Measurements from ENCODE around the gene GJD2.

GJD2 gene

DNA sequence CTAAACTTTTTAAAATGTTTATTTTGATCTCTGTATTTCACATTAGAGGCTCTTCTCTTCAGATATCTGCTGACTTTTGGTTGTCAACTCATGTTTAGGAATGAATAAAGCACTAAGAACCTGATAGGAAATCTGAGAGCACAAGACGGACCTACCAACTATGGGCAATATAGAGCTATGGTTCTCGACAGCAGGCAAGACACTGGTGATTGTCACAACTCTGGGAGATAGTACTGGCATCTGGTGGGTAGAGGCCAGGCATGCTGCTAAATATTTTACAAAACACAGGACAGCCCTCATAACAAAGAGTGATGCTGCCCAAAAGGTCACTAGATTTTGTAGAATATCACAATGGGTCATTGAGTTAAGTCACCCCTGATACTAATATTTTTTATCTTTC lies 17.5 kb upstream of the GJD2 start:
- no peak for DNase-seq

DNA sequence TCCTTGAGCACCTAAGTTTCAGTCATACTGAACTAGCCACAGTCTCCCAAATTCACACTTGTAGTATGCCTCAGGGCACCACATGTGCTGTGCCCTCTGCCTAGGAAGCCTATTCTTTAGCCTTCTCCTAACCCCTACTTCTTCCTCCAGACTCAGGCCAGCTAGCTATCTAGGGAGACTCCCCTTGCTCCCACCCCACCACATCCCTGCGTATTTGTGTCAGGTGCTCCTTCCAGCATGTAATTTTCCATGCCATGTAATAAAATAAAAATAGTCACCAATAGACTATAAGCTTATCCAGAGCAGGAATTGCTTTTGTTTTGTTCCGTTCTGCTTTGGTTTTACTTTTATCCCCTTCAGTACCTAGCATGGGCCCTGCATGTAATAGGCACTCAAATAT lies 14.9 kb upstream of the GJD2 start:
- DNase-seq: no peak

DNA sequence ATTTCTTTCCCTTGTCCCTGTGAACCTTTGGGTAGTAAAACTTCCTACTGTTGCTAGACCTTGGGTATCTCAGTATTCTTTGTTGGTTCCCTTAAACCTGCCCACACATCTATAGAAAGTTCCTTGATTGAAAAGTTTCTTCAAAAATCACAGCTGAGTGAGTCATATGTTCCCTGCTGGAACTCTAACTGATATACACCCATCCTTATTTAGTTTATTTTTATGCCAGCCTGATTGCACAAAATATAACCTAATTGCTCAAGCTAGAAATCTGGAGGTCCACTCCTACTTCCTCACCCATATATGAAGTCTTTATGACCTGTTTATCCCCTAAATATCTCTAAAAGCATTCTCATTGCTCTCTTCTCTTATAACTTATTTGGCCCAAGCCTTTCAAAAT lies 13.7 kb upstream of the GJD2 start:
- DNase-seq: no peak

DNA sequence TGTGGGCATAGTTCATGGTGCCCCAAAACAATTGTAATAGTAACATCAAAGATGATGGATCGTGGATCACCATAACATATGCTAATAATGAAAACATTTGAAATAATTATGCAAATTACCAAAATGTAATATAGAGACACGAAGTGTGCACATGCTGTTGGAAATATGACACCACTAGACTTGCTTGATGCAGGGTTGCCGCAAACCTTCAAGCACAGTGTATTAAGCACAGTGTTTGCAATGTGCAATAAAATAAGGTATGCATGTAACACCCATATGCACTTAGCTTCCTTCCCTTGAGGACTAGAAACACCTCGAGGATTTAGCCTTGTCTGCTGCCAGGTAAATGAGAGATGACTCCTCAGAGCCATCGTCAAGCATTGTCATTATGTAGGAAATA lies 10.9 kb upstream of the GJD2 start:
- DNase-seq: no peak

DNA sequence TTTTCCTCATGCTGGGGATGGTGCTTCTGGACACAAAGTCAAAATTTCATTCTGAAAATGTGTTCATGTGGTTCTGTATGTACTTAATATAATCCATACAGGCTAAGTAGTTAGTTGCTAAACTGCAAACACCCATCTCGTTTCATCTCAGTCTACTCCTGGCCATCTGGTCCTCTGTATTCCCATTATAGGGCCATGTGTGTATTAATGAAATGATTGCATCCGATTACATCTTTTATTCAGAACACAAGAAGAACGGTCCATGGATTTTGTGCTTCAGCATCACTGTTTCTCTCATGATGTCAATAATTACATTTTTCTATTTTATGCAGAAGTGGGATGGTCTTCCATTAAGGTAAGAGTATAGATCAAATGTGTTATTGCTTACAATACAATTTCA lies 6.1 kb upstream of the GJD2 start:
- DNase-seq: no peak

DNA sequence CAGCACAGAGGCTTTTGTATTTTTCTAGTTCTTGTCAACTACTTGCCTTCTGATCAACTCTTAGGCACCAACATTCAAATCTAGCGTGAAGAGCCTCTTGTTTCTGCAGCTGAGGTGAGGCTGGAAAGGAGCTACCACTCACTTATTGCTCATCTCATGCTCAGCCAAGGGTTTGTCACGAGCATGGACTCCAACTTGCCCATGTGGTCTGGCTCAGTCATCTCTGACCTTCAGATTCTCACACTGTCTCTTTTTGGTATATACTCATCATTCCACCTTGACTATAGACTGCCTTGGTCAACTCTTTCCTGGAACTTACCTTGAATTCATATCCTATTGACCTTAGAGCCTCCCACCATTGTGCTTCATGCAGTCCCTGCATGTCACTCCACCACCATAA lies 5.2 kb upstream of the GJD2 start:
- no peak for DNase-seq

DNA sequence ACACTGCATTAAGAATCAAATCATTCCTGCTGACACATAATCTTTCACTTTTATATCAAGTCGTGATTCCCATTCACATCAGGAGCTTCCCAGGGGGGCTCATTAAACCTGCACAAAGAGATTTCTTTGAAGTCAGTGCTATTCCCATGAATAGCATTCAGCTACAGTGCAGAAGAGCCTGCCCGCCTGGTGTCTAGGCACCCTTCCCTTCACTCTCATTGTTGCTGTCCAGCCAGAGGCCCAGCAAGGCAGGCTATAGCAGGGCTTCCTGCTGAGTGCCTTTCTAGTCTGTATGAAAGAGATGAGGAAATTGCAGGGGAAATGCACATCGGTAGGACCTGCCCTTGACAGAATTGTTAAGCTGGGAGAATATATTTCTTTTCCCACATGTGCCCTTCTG lies 4.5 kb upstream of the GJD2 start:
- DNase-seq: no peak

DNA sequence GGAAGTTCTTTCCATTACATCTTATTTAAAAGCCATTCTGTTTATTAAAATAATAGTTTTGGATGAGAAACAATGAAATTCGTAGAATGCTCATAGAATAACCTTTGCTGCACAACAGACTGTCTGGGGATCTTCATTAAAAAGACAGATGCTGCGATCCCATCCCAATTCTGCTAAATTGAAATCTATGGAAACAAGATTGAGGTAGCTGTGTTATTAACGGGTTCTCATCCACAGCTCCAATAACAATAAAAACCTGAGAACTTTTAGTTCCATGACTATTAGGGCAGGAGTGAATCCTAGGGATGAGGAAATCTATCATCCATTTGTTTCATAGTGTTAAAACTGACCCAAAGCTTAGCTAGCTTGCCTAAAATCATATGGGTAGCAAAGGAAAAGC lies 2.5 kb upstream of the GJD2 start:
- DNase-seq: no peak

DNA sequence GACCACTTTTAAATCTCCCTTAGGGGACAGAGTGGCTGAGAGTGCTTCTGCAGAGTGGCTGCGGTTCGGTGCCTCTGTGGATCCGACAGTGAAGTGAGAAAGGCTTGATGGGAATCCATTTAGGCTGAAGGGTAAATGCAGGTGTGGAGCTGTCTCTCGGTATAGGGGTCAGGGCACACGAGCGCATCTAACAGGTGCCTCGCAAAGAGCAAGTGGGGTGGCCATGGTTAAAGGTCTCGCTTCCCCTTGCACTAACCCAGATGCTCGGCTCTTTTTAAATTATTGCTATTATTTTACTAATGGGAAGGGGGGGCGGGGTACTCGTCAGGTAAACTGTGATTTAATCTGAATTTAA lies 598 bp upstream of the GJD2 start:
- no peak for DNase-seq

DNA sequence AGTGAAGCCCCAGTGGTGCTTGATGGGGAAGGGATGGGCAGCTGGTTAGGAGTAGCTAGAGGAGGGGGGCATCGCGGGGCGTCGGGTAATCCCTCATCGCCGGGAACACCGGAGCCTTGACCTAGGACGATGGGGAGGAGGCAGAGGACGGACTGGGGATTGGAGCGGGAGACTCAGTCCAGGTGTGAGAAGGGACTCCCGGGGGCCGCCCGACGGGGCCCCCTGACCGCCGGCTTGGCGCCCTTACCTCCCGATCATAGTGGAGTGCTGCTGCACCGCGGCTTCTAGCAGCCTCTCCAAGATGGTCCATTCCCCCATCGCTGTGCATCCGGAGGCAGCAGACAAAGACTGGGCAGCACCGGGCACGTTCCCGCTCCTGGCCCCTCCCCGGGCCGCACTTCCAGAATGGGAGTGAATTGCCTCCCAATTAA lies 612 bp downstream of the GJD2 start:
- no peak for DNase-seq

DNA sequence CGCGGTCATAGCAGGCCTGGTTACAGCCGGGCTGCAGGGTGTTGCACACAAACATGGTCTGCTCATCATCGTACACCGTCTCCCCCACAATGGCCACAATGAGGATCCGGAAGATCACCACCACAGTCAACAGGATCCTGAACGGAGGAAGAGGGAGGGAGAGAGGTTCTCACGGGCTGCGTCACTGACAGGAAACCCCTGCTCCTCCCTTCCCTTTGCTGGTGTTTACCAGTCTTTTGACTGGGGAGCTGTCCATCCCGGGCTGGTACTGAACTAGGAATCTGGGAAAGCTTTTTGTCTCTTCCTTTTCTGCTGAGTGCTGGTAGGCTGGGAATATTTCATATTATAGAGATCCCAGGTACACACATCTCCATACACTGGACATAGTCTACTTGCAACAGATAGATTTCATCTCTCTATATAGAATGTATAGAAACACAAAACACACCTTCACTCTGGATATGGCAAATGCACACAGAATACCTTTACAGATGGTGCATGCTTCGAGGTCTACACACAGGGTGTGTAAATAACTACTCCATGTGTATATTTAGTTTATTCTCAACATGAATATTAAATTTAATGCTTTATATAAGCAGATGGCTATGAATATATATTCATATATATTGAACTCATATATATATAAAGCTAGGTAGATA lies 1.4 kb downstream of the GJD2 start:
- no peak for DNase-seq

DNA sequence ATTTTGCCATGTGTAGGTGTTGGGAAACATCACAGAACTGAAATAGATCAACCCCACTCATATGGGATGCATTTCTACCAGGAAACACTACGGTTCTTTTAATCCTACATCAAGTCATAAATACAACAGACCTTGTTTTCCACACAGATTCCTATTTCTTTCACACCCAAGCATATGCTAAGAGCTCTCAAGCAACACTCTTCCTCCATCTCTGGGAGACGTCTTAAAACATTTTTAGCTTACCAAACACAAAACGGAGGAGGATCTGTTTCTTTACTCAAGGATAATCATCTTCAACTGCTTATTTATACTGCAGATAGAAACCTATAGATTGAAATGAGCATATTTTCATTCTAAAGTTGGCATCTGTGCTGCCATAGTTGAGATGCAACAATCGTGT lies 5.1 kb downstream of the GJD2 start:
- no peak for DNase-seq

DNA sequence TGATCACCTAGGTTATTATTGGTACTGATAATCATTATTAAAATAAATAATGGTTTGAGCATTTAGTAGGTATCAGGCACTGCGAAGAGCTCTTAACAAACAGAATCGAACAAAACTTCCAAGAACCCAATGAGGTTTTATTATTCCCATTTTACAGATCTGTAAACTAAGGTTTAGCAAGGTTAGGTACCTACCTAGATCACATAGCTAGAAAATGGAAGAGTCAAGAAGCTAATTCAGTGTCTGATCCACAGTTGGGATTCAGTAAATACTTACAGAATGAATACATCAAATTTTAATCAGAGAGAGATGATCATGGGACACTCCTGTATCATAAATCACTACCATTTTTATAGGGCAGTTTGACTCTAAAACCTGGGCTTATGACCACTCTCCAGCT lies 15.5 kb downstream of the GJD2 start:
- DNase-seq: no peak

DNA sequence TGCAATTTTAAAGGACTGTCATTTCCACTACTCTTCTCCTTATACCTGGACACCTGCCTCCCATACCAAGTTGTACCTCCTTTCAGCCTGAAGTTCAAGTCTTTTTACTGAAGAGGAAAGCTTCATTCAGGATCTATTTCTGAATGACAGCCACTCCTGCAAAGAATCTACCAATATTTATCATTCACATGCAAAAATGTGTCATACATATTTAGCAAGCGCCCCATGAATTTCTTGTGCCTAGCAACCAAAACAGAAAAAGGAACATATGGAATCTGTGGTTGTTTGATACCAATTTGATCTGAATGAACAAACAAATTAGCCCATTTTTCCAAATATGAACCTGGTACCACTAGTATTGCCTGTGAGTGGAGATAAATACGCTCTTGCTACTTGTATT lies 16.8 kb downstream of the GJD2 start:
- DNase-seq: no peak

DNA sequence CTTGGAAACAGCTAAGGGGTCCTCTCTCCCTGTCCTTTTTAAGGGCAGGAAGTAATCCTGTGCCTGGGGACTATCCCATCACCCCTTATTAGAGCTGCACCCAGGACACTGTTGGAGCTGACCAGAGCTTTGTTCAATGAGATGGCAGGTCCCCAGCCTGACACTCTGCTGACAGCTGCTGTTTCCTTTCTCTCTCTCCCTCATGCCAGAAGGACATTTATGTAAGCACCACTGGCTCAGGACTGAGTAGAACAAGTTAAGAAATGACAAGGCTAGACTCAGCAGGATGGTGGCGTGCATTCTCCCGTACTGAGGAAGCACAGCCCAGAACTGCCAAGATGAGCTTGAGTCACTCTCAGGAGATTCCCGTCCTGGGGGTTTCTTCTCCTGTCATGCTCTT lies 17.3 kb downstream of the GJD2 start:
- DNase-seq: no peak

DNA sequence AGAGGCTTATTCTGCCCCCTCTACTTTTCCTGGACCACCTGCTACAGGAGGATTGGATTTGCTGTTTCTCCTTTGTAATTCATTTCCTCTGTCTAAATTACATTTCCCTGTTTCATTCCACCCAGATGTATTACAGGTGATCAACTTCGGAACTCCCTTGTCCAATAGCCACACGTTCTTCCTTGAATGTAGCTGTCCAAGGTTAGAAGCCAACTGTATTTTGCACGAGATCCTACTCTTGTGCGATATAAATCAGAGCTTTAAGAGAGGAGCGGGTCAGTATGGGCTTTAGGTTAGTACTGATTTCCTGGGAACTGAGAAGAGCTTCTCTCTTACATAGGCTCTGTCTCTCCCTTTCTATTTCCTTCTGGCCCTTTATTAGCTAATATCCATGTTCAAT lies 20.5 kb downstream of the GJD2 start:
- DNase-seq: no peak

DNA sequence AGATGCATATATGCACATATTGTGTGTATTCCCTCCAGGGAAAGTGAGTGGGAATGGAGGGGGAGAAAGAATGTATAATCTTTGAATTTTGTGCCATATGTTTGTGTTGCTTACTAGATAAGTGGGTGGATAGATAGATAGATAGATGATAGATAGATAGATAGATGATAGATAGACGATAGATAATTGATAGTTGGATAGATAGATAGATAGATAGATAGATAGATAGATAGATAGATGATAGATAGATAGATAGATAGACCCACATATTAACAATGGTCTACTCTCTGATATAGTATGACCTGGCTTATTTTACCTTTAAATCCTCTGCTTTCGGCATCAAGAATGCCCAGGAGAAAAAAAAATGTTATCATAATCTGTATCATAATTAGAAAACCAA lies 21.2 kb downstream of the GJD2 start:
- DNase-seq: no peak

DNA sequence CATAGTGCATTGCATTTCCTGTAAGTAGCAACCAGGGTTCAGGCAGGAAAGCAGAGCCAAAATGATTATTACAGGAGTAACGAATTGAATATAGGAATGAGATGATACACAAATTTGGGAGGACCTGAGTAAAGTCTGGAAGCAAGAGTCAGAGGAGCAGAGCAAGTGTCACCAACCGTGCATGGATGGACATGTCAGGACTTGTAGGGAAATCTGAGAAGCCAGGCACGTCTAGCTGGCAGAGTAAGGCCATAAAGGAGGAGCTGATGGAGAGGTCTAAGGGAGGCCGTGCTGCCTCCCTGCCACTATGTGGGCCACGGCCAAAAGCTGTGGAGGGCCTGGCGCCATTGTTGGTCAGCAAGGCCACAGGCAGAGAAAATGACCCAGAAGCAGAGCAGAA lies 22.4 kb downstream of the GJD2 start:
- DNase-seq: no peak

DNA sequence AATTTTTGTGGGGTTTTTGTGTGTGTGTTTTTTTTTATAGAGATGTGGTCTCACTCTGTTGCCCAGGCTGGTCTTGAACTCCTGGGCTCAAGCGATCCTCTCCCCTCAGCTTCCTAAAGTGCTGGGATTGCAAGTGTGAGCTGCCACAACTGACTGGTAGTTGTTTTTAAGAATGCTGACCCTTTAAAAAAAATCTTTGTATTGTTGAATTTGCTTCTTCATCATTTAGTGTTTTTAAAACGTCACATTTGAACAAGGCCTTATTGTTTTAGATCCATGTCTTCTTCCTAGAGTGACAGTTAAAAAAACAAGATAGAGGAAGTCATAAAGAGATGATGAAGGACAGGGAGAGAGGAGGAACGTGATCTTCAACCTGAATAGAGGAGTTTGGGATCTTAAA lies 24.1 kb downstream of the GJD2 start:
- DNase-seq: no peak

DNA sequence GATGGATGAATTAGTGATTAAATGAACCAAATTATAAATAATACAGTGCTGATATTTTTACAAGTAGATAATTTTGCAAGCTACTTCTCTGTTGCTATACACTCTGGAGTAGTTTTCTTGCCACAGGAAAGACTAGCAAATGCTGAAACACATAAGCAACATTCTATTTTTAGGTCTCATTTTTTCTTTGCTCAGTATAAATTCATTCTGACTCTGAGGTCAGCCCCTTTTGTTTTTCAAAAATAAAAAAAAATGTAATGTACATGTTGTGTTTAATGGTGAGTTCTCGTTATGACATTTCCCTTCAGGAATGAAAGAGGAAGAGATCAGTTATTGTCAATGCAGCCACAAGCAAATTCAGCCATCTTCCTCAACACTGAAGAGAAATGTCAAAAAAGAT lies 24.9 kb downstream of the GJD2 start:
- no peak for DNase-seq

DNA sequence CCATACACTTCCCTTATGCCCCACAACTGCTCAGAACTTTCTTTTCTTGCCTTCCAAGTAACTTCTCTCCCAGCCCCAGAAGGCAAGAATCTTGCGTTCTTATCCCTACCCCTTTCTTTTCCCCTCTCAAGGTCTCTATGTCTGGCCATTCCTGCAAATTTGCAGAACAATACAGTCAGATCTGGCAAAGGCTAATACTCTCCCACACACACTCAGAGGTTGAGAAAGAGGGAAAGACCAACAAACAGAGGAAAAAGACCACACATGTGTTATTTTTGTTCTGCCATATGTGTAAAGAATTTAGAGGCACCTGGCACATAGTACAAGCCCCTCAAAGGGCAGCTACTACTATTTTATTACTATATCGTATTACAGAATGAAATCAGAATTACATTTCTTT lies 25.7 kb downstream of the GJD2 start:
- no peak for DNase-seq

DNA sequence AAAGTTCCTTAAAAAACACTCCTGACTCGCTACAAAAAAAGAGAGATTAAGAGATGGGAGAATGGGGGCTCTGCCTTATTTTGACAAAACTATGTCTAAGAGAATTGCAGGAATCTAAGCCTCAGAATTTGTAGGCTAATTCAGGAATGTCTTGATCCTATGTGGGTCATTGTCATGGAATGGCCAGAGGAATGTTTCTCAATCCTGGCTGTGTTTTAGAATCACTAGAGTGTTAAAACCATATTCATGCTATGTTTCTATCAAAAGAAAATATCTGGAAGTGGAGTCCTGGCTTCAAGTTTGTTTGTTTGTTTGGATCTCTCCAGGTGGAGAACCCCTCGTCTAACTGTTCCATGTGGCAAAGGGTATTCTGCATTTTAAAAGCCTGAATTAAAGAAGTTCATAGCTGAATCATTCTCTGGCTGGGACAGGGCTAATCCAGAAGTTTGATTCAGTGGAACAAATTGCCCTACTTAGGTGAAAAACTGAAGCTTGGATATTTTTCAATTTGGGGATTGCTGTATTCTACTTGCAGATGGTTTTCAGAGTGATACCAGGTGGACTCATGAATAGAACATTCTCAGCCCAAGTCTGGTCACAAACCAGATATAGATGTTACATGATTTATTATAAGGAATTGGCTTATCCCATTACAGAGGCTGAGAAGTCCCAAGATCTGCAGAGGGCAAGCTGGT lies 28.2 kb downstream of the GJD2 start:
- no peak for DNase-seq

DNA sequence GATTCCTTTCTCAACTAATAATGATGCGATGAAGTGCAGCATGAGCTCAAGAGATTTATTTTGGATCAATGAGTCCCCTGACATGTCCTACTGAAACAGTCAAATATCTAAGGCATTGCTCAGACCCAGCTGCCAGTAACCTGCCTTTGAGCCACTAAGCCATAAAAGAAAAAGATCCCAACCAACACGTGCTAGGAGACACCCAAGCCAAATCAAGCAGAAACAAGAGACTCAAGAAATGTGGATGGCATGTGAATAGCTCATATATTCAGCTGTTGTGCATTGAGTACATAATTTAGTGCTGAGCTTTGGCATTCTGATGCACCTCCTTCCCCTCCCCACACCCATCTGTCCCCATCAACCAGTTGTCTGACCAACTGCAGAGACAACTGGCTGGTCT lies 29.2 kb downstream of the GJD2 start:
- no peak for DNase-seq

DNA sequence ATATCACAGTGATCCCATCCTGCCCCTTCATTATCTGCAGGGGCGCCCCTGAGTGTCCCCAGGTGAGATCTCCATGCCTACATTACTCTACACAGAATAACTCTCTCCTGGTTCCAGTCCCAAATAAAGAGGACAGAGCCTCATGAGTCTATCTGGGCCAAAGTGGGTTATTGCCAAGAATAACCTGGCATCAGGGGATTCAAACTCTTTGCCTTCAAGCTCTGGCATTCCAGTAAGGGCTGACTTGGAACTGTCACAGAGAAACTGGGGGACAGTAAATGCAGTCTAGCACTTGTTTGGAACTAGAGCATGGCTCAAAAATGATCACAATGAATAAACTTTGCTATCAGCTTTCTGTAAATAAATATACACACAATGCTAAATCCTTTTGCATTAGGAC lies 30.3 kb downstream of the GJD2 start:
- no peak for DNase-seq

DNA sequence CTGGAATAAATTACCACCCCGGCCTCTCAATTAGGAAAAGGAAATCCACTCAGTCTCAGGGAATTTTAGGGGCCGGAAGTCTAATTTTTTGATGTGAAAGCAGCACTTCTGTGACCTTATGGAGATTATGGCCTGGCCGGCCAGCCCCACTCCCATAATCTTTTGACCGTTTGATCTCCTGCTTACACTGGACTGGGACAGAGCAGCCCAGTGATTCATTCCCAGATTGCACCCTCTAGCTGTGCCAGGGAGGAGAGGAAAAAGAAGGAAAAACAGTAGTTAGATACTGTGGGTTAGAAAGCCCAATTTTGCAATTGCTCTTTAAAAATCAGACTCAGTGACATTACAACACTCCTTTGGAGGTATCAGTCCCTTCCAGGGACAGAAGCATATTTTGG lies 32.4 kb downstream of the GJD2 start:
- no peak for DNase-seq

Data from T-helper 1 cell (primary cell).